Neural progenitor cell (in vitro differentiated cells): ENCODE data around the gene DBH. TPM values are rescaled to one million over a fixed set of nuclear protein-coding genes. Genes with fewer than 3 reads are reported as not detected.

ENCODE experiments used
- DNase-seq: peaks from one replicate; pipeline ENCODE4 v3.0.0-alpha.2; 2016; ENCODE audit warnings: low spot score
- H2AFZ ChIP-seq: fragments of 200-600 bp; sonication (generic); replicated peaks from 2 replicates; pipeline ENCODE4 v1.6.1; 2016; ENCODE audit warnings: antibody characterized with exemption
- H3F3A ChIP-seq: fragments of 200-600 bp; sonication (generic); 2 replicates; pipeline ENCODE4 v1.6.1; 2016; ENCODE audit warnings: antibody characterized with exemption, low read depth
- H3K27ac ChIP-seq: fragments of 200-600 bp; sonication (generic); 2 replicates; pipeline ENCODE4 v1.5.1; 2016; ENCODE audit warnings: mild to moderate bottlenecking
- H3K27me3 ChIP-seq: fragments of 200-600 bp; sonication (generic); 2 replicates; pipeline ENCODE4 v1.6.1; 2016; ENCODE audit warnings: mild to moderate bottlenecking, moderate library complexity
- H3K36me3 ChIP-seq: fragments of 200-600 bp; sonication (generic); 2 replicates; pipeline ENCODE4 v1.5.1; 2016
- H3K4me1 ChIP-seq: fragments of 200-600 bp; sonication (generic); 2 replicates; pipeline ENCODE4 v1.6.1; 2016; ENCODE audit warnings: mixed run types
- H3K4me2 ChIP-seq: fragments of 200-600 bp; sonication (generic); 2 replicates; pipeline ENCODE4 v1.6.1; 2016
- H3K4me3 ChIP-seq: fragments of 200-600 bp; sonication (generic); 2 replicates; pipeline ENCODE4 v1.5.1; 2016
- H3K79me2 ChIP-seq: fragments of 200-600 bp; sonication (generic); 2 replicates; pipeline ENCODE4 v1.6.1; 2016; ENCODE audit warnings: low read depth
- H3K9ac ChIP-seq: fragments of 200-600 bp; sonication (generic); 2 replicates; pipeline ENCODE4 v1.6.1; 2016
- H3K9me3 ChIP-seq: fragments of 200-600 bp; sonication (generic); 2 replicates; pipeline ENCODE4 v1.5.1; 2016; ENCODE audit warnings: low read depth
- H4K20me1 ChIP-seq: fragments of 200-600 bp; sonication (generic); 2 replicates; pipeline ENCODE4 v1.6.1; 2016; ENCODE audit warnings: low read depth
- H3K27ac Mint-ChIP-seq: 3 replicates; pipeline ENCODE4 v1.8.0; 2021; ENCODE audit warnings: mixed read lengths
- H3K27me3 Mint-ChIP-seq: 2 replicates; pipeline ENCODE4 v1.8.0; 2022; ENCODE audit warnings: low read depth, mild to moderate bottlenecking, inconsistent platforms, moderate library complexity, mixed read lengths; ENCODE audit not compliant: insufficient read depth
- H3K36me3 Mint-ChIP-seq: 3 replicates; pipeline ENCODE4 v1.8.0; 2021; ENCODE audit warnings: mixed read lengths
- H3K4me1 Mint-ChIP-seq: 3 replicates; pipeline ENCODE4 v1.8.0; 2021; ENCODE audit warnings: mixed read lengths
- H3K4me3 Mint-ChIP-seq: 3 replicates; pipeline ENCODE4 v1.8.0; 2021; ENCODE audit warnings: mild to moderate bottlenecking, moderate library complexity, mixed read lengths
- H3K9me3 Mint-ChIP-seq: 3 replicates; pipeline ENCODE4 v1.8.0; 2020; ENCODE audit warnings: mixed read lengths
- CTCF ChIP-seq: fragments of 200-600 bp; sonication (generic); IDR thresholded peaks from 2 replicates; pipeline ENCODE4 v1.5.1; 2017; ENCODE audit warnings: antibody characterized with exemption, mild to moderate bottlenecking
- EZH2 ChIP-seq: fragments of 200-600 bp; sonication (generic); IDR thresholded peaks from 2 replicates; pipeline ENCODE4 v1.6.1; 2017; ENCODE audit warnings: antibody characterized with exemption, mild to moderate bottlenecking, moderate library complexity
- EZH2phosphoT487 ChIP-seq: fragments of 200-600 bp; sonication (generic); IDR thresholded peaks from 2 replicates; pipeline ENCODE4 v1.6.1; 2017; ENCODE audit warnings: antibody characterized with exemption
- total RNA-seq: library from RNA; depleted of rRNA; stranded (reverse); fragments of >200 nt; gene quantifications from 2 replicates; pipeline ENCODE4 v1.2.3, GENCODE V29; 2015; ENCODE audit warnings: low replicate concordance

Gene DBH
- total RNA-seq, 1 donor from 2014 or later = not detected

- H3K27ac Mint-ChIP-seq = peak overlapping the region; percentile 23
These were observed 21.5 kb upstream of the DBH start for GRCh38 chr9:133614678-133615077.

DNA sequence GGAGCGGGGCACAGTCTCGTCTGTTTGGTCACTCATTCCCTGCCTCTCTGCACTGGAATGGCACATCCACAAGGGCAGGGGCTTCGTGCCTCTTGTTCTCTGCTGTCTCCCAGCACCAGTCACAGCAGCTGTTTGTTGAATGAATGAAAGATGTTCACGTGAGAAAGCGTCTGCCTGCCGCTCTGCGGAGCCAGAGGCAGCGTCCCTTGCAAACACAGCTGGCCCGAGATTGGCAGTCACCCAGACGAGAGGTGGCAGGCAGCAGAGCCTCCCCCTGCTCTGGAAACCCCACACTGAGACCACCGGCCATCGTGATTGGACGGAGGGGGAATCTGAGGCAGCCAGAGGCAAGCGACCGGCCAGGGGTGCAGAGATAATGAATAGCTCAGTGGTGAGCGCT lies 21.0 kb upstream of the DBH start:
- Mint-ChIP-seq H3K36me3 (no peaks in the 10 kb centered on the region), H3K27ac (no peak overlapping the region), H3K27me3 (peaks cover 39% of the 10 kb centered on the region), H3K9me3 (peaks cover 4% of the 10 kb centered on the region), H3K4me3 (no peak overlapping the region), H3K4me1 (peaks cover 7% of the 10 kb centered on the region)
- Histone ChIP-seq H3K27me3 (peaks cover 49% of the 10 kb centered on the region), H3K4me3 (no peak overlapping the region), H3K27ac (no peak overlapping the region), H3K9ac (no peak overlapping the region), H3K4me2 (no peak overlapping the region), H4K20me1 (no peaks in the 10 kb centered on the region), H3F3A (no peaks in the 10 kb centered on the region), H3K9me3 (no peaks in the 10 kb centered on the region), H3K79me2 (no peaks in the 10 kb centered on the region), H3K4me1 (no peaks in the 10 kb centered on the region), H3K36me3 (no peaks in the 10 kb centered on the region), H2AFZ (no peak overlapping the region)
- DNase-seq = no peak
- TF ChIP-seq CTCF (no peak), EZH2 (no peak), EZH2phosphoT487 (no peak)

More at GRCh38 chr9:133614678-133615077, 21.5 kb upstream of the DBH start:
- Mint-ChIP-seq H3K4me1 (peaks cover 7% of the 10 kb centered on the region), H3K27me3 (peaks cover 44% of the 10 kb centered on the region), H3K4me3 (no peak overlapping the region), H3K36me3 (no peaks in the 10 kb centered on the region), H3K9me3 (peaks cover 4% of the 10 kb centered on the region)
- Histone ChIP-seq H4K20me1 (peaks cover 3% of the 10 kb centered on the region), H3K9me3 (no peaks in the 10 kb centered on the region), H3F3A (peaks cover under 1% of the 10 kb centered on the region), H3K36me3 (no peaks in the 10 kb centered on the region), H3K27me3 (peaks cover 49% of the 10 kb centered on the region), H3K4me3 (no peak overlapping the region), H3K4me2 (no peak overlapping the region), H3K9ac (no peak overlapping the region), H3K4me1 (peaks cover under 1% of the 10 kb centered on the region), H2AFZ (no peak overlapping the region), H3K79me2 (no peaks in the 10 kb centered on the region), H3K27ac (no peak overlapping the region)
- TF ChIP-seq CTCF (no peak), EZH2phosphoT487 (no peak), EZH2 (no peak)
- no peak for DNase-seq

DNA sequence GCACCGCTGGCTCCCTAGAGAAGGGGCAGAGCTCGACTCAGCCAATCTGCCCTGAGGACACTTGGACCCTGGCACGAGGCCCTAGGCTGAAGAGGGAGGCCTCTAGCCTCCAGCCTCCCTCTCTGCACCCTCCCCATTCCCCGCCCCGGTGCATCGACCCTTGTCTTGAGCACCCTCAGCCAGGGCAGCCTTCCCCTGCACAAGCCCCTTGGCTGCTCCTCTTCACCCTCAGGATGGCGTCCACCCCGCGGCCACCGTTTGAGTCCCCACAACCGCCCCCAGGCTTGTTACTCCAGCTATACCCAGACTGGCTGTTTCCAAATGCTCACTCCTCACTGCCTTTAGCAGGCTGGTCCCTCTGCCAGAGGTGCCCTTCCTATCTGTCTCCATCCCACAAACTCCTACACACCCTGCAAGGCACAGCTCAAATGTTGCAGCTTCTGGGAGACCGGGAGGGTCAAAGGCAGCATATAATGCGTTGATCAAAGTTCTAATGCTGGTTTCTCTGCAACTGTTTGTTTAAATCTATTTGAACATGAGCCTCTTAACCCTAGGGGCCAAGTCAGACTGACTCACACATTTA lies 20.5 kb upstream of the DBH start:
- H3K4me2 ChIP-seq = no peak overlapping the region
- TF ChIP-seq EZH2 (no peak), CTCF (no peak), EZH2phosphoT487 (no peak)
- no peak for DNase-seq
- peaks cover 7% of the 10 kb centered on the region for H3K4me1 Mint-ChIP-seq
- no peaks in the 10 kb centered on the region for H3K36me3 ChIP-seq
- no peak overlapping the region for H3K27ac Mint-ChIP-seq
- no peaks in the 10 kb centered on the region for H3K4me1 ChIP-seq
- no peaks in the 10 kb centered on the region for H3K9me3 ChIP-seq
- H3K36me3 Mint-ChIP-seq = no peaks in the 10 kb centered on the region
- no peaks in the 10 kb centered on the region for H4K20me1 ChIP-seq
- no peaks in the 10 kb centered on the region for H3K79me2 ChIP-seq
- no peak overlapping the region for H3K4me3 Mint-ChIP-seq
- peaks cover 35% of the 10 kb centered on the region for H3K27me3 Mint-ChIP-seq
- no peak overlapping the region for H3K27ac ChIP-seq
- no peaks in the 10 kb centered on the region for H3F3A ChIP-seq
- peaks cover 45% of the 10 kb centered on the region for H3K27me3 ChIP-seq
- peaks cover 4% of the 10 kb centered on the region for H3K9me3 Mint-ChIP-seq
- H3K9ac ChIP-seq = no peak overlapping the region
- H2AFZ ChIP-seq = no peak overlapping the region
- H3K4me3 ChIP-seq = no peak overlapping the region
